ENCODE results near the gene KCNQ1OT1. TPM values are rescaled to one million over a fixed set of nuclear protein-coding genes. Genes with fewer than 3 reads are reported as not detected.

KCNQ1OT1 gene
- total and polyA plus RNA-seq, 2 of the 4 experiments (the other 2 are of a cell fraction) = 0.14 to 2.0 TPM

DNA sequence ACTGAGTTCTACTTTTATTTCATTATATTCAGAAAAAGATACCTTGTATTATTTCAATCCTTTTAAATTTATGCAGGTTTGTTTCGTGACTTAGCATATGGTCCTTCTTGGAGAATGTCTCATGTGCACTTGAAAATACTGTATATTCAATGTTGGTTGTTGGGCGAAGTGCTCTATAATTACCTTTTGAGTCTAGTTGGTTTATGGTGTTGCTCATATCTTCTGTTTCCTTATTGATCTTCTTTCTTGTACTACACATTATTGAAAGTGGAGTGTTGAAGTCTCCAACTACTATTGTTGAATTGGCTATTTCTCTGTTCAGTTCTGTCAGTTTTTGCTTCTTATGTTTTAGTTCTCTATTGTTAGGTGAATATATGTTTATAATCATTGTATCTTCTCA lies 90.4 kb downstream of the KCNQ1OT1 start:
- dilution Hi-C loops (cut with HindIII; ENCODE audit: low sequenced_read_pairs, unreplicated experiment) = no loop called here
- WGBS, 2 experiments (ENCODE audit: extremely low coverage in 2 of 2, insufficient read length in 1 of 2) = no CpG with 5 or more reads among the region's 2 CpGs
- ATAC-seq (ENCODE audit: low read depth) = no peak

More for the DNA sequence above, 90.4 kb downstream of the KCNQ1OT1 start:
- no peak overlapping the region for H2BK120ac ChIP-seq (ENCODE audit: low read depth, low read length)
- H3K9ac ChIP-seq (ENCODE audit: low read depth, low read length) = no peak overlapping the region
- no peaks in the 10 kb centered on the region for H3K9me1 ChIP-seq (ENCODE audit: insufficient read depth, low read length)
- H3K36me3 ChIP-seq (ENCODE audit: control insufficient read depth, insufficient read depth, low read length) = no peaks in the 10 kb centered on the region
- no peak overlapping the region for H4K5ac ChIP-seq (ENCODE audit: low read depth, low read length)
- DNase-seq = no peak
- H3K79me1 ChIP-seq (ENCODE audit: low read depth in 1 of 2, low read length in 2 of 2) = no peaks in the 10 kb centered on the region
- no peak overlapping the region for H3K18ac ChIP-seq (ENCODE audit: low read depth, low read length)
- BruUV-seq (replicated peaks) = no TSS peak
- no peak overlapping the region for H3K4ac ChIP-seq (ENCODE audit: low read depth, low read length)
- no peak overlapping the region for H2AFZ ChIP-seq (replicated peaks; ENCODE audit: low read length, poor library complexity)
- no peak overlapping the region for H3K23ac ChIP-seq (ENCODE audit: low read depth, low read length)
- H3K14ac ChIP-seq (replicated peaks; ENCODE audit: low read depth, low read length) = no peak overlapping the region
- ChIA-PET POLR2A (ENCODE audit: unreplicated experiment) (interaction anchor here (0.7 kb wide), 1 partner anchor 16 kb away, joined by 3 read pairs; no protein-coding TSS in a partner anchor), CTCF (no interaction called here)
- TF ChIP-seq ELK1 (IDR thresholded peaks at IDR 0.05; ENCODE audit: borderline replicate concordance, low read depth, low read length) (no peak), NFE2L2 (IDR thresholded peaks at IDR 0.05; ENCODE audit: low read depth, low read length) (no peak), MAZ (IDR thresholded peaks at IDR 0.05; ENCODE audit: borderline replicate concordance, low read depth, low read length) (no peak), SMC3 (IDR thresholded peaks at IDR 0.05; ENCODE audit: low read depth, low read length) (no peak), RFX5 (IDR thresholded peaks at IDR 0.05; ENCODE audit: low read depth, low read length) (no peak), RCOR1 (IDR thresholded peaks at IDR 0.05; ENCODE audit: insufficient replicate concordance, low read length) (no peak), MXI1 (IDR thresholded peaks at IDR 0.05; ENCODE audit: borderline replicate concordance, low read depth, low read length) (no peak)
- TF ChIP-seq, protein P1, sequence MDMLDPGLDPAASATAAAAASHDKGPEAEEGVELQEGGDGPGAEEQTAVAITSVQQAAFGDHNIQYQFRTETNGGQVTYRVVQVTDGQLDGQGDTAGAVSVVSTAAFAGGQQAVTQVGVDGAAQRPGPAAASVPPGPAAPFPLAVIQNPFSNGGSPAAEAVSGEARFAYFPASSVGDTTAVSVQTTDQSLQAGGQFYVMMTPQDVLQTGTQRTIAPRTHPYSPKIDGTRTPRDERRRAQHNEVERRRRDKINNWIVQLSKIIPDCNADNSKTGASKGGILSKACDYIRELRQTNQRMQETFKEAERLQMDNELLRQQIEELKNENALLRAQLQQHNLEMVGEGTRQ (IDR thresholded peaks at IDR 0.05; ENCODE audit: low read depth, low read length) = no peak
- no peak overlapping the region for H3K56ac ChIP-seq (ENCODE audit: extremely low read depth, insufficient read depth, low read length)
- peaks cover 6% of the 10 kb centered on the region for H3K27me3 ChIP-seq (ENCODE audit: control insufficient read depth, insufficient read depth, low read length)
- no peak overlapping the region for H2BK15ac ChIP-seq (ENCODE audit: low read depth, low read length)
- no peak overlapping the region for H4K91ac ChIP-seq (ENCODE audit: insufficient read depth, low read depth, low read length)
- in situ Hi-C loops (cut with MboI; ENCODE audit: low sequenced_read_pairs) (no loop called here), intact Hi-C loops (cut with micrococcal nuclease) (no loop called here)
- H2AK5ac ChIP-seq (ENCODE audit: low read depth, low read length) = no peak overlapping the region
- H4K8ac ChIP-seq (ENCODE audit: low read depth in 2 of 2, low read length in 2 of 2) = no peak overlapping the region
- H3K4me1 ChIP-seq (ENCODE audit: control insufficient read depth, insufficient read depth, low read length) = no peaks in the 10 kb centered on the region
- no peak overlapping the region for H2BK20ac ChIP-seq (ENCODE audit: low read depth, low read length)
- H3K4me2 ChIP-seq (ENCODE audit: low read depth, low read length) = no peak overlapping the region
- no peak overlapping the region for H2BK5ac ChIP-seq (ENCODE audit: low read depth, low read length, poor library complexity, severe bottlenecking)
- peaks cover 21% of the 10 kb centered on the region for H3K9me3 ChIP-seq (ENCODE audit: control insufficient read depth, insufficient read depth, low read length)
- no peaks in the 10 kb centered on the region for H4K20me1 ChIP-seq (ENCODE audit: insufficient read depth, low read length)
- H3K4me3 ChIP-seq (ENCODE audit: insufficient read depth, low read depth, low read length) = no peak overlapping the region
- H3K27ac ChIP-seq (ENCODE audit: insufficient read depth, low read length) = no peak overlapping the region
- no peak overlapping the region for H2AK9ac ChIP-seq (replicated peaks; ENCODE audit: low read depth, low read length, poor library complexity)
